K562 (cell line): ENCODE measurements around the gene RESP18. TPM values are rescaled to one million over a fixed set of nuclear protein-coding genes. Genes with fewer than 3 reads are reported as not detected.

ENCODE experiments used
- ETV1 ChIP-seq: fragments of 450-650 bp; conservative IDR thresholded peaks from 2 replicates; pipeline ENCODE4 v1.6.1; 2016; ENCODE audit warnings: missing genetic modification characterization, control low read depth, low read depth, missing compliant biosample characterization
- GTF2E2 ChIP-seq: fragments of 200-800 bp; sonication (Bioruptor generic); IDR thresholded peaks from 2 replicates; pipeline ENCODE4 v1.6.1; 2016; ENCODE audit warnings: missing genetic modification characterization, missing compliant biosample characterization
- HDAC8 ChIP-seq: fragments of 450-650 bp; IDR thresholded peaks from 2 replicates; pipeline ENCODE4 v1.6.1; 2016; ENCODE audit warnings: mild to moderate bottlenecking, missing genetic modification characterization, moderate library complexity, missing compliant biosample characterization
- HMGN3 ChIP-seq: IDR thresholded peaks from 2 replicates; pipeline ENCODE4 v1.6.1; 2011; ENCODE audit warnings: borderline replicate concordance, low read depth, mild to moderate bottlenecking, mixed read lengths, low read length; ENCODE audit not compliant: insufficient read length; ENCODE audit errors: extremely low read depth
- IRF2 ChIP-seq: sonication (generic); formaldehyde crosslinking; IDR thresholded peaks from 2 replicates; pipeline ENCODE4 v1.8.1; 2022; ENCODE audit warnings: mild to moderate bottlenecking, missing genetic modification reagents
- NELFE ChIP-seq: IDR thresholded peaks from 2 replicates; pipeline ENCODE4 v1.6.1; 2011; ENCODE audit warnings: mild to moderate bottlenecking; ENCODE audit not compliant: insufficient read depth, insufficient read length
- YBX1 ChIP-seq: fragments of 450-650 bp; IDR thresholded peaks from 2 replicates; pipeline ENCODE4 v1.7.1; 2016; ENCODE audit warnings: mild to moderate bottlenecking
- ZNF445 ChIP-seq: fragments of 250-450 bp; sonication (Bioruptor Pico); IDR thresholded peaks from 2 replicates; pipeline ENCODE4 v1.4.0; 2020; ENCODE audit warnings: low read depth, mild to moderate bottlenecking, moderate library complexity
- polyA plus RNA-seq, 8 experiments: library from polyadenylated mRNA; depleted of rRNA in 4 of 8; stranded (reverse) in 5 of 8; unstranded in 3 of 8; fragments of >200 nt; fragmentation: Nextera tagmentation in 2 of 8; fragmentation: Illumina TruSeq in 1 of 8; extraction: Ambion mirVana in 2 of 8; extraction: Trizol in 1 of 8; gene quantifications; 2 replicates each; pipeline versions ENCODE4 v1.2.1 to v1.2.3, GENCODE V29; 2011 to 2014; ENCODE audit warnings: inconsistent platforms in 1 of 8, missing spikeins in 1 of 8
- total RNA-seq, 7 experiments: library from RNA; depleted of rRNA in 6 of 7; stranded (reverse); fragments of >200 nt in 6 of 7; fragmentation: Illumina TruSeq in 2 of 7; extraction: Trizol in 2 of 7; gene quantifications; 2 replicates each; pipeline versions ENCODE4 v1.2.1 to v1.2.3, GENCODE V29; 2011 to 2021; ENCODE audit warnings: low replicate concordance in 1 of 7
- TF ChIP-seq, protein P1 (sequence below): fragments of 450-650 bp; formaldehyde crosslinking; IDR thresholded peaks from 2 replicates; pipeline ENCODE4 v1.4.0; 2020; ENCODE audit warnings: mild to moderate bottlenecking, mixed read lengths
- TF ChIP-seq, protein P2 (sequence below): fragments of 150-350 bp; IDR thresholded peaks from 2 replicates; pipeline ENCODE4 v1.6.1; 2014; ENCODE audit warnings: low read depth, mild to moderate bottlenecking, low read length, borderline replicate concordance
- TF ChIP-seq, protein P3 (sequence below): fragments of 450-650 bp; IDR thresholded peaks from 2 replicates; pipeline ENCODE4 v1.6.1; 2016

The RESP18 gene
- total and polyA plus RNA-seq, 9 of the 15 experiments (the other 6 are each of a cell fraction or from before 2014, with no cell fraction given): not detected

DNA sequence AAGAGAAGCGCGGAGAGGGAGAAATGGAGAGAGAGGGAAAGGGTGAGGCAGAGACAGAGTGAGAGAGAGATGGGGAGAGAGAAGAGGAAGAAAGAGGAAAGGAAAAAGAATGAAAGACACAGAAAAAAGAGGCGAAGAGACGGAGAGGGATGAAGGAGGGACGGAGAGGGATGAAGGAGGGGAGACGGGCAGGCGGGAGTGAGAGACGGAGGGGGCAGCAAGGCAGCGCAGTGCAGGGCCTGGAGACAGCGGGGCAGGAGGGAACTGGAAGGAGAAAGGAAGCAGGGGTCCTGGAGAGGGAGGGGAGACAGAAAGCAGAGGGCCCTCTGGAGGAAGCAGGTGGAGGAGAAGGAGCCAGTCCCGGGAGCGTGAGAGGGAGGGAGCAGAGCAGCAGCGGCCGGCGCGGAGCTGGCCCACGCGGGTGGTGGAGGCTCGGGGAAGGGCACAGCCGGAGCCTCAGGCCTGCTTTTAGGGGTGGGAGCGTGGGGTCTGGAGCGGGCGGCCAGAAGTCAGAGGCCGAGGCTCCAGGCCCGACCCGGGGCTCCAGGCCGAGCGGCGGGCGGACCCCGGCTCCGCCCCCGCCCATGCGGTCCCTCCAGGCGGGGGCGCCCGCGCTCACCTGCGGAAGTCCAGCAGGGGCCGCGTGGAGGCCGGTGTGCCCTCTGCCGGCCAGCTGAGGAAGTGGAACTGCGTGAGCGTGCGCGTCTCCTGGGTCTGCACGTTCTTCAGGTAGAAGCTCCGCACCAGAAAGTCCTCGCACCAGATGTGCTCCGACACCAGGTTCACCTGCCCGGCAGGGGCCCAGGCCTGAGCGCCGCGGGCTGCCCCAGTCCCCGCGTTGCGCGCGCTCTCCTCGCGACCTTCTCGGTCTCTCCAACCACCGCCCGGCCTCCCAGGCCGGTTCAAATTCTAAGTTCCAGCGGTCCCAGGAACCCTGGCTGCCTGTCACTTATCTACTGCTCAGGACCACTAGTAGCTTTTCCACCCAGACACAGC, 37.9 kb downstream of the RESP18 start (continued):
- TF ChIP-seq, protein P1, sequence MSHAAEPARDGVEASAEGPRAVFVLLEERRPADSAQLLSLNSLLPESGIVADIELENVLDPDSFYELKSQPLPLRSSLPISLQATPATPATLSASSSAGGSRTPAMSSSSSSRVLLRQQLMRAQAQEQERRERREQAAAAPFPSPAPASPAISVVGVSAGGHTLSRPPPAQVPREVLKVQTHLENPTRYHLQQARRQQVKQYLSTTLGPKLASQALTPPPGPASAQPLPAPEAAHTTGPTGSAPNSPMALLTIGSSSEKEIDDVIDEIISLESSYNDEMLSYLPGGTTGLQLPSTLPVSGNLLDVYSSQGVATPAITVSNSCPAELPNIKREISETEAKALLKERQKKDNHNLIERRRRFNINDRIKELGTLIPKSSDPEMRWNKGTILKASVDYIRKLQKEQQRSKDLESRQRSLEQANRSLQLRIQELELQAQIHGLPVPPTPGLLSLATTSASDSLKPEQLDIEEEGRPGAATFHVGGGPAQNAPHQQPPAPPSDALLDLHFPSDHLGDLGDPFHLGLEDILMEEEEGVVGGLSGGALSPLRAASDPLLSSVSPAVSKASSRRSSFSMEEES (CRISPR knock-in tag): no peak
- TF ChIP-seq NELFE: no peak
- TF ChIP-seq IRF2 (CRISPR knock-in tag): no peak
- TF ChIP-seq, protein P2, sequence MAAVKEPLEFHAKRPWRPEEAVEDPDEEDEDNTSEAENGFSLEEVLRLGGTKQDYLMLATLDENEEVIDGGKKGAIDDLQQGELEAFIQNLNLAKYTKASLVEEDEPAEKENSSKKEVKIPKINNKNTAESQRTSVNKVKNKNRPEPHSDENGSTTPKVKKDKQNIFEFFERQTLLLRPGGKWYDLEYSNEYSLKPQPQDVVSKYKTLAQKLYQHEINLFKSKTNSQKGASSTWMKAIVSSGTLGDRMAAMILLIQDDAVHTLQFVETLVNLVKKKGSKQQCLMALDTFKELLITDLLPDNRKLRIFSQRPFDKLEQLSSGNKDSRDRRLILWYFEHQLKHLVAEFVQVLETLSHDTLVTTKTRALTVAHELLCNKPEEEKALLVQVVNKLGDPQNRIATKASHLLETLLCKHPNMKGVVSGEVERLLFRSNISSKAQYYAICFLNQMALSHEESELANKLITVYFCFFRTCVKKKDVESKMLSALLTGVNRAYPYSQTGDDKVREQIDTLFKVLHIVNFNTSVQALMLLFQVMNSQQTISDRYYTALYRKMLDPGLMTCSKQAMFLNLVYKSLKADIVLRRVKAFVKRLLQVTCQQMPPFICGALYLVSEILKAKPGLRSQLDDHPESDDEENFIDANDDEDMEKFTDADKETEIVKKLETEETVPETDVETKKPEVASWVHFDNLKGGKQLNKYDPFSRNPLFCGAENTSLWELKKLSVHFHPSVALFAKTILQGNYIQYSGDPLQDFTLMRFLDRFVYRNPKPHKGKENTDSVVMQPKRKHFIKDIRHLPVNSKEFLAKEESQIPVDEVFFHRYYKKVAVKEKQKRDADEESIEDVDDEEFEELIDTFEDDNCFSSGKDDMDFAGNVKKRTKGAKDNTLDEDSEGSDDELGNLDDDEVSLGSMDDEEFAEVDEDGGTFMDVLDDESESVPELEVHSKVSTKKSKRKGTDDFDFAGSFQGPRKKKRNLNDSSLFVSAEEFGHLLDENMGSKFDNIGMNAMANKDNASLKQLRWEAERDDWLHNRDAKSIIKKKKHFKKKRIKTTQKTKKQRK: no peak
- TF ChIP-seq HDAC8 (tag): no peak
- TF ChIP-seq ZNF445 (CRISPR knock-in tag): no peak
- no peak for TF ChIP-seq GTF2E2 (tag)
- TF ChIP-seq ETV1: no peak
- no peak for TF ChIP-seq YBX1
- peak; percentile 43 for TF ChIP-seq HMGN3
- TF ChIP-seq, protein P3, sequence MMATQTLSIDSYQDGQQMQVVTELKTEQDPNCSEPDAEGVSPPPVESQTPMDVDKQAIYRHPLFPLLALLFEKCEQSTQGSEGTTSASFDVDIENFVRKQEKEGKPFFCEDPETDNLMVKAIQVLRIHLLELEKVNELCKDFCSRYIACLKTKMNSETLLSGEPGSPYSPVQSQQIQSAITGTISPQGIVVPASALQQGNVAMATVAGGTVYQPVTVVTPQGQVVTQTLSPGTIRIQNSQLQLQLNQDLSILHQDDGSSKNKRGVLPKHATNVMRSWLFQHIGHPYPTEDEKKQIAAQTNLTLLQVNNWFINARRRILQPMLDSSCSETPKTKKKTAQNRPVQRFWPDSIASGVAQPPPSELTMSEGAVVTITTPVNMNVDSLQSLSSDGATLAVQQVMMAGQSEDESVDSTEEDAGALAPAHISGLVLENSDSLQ: peak; percentile 83
